OCI-LY1 (cell line): ENCODE measurements around the gene SLC23A2.

ENCODE experiments used
- EZH2 ChIP-seq: fragments of 200-600 bp; sonication (generic), shearing (Covaris generic); IDR thresholded peaks from 2 replicates; pipeline ENCODE4 v1.8.0; 2017; ENCODE audit warnings: borderline replicate concordance, mixed run types, mild to moderate bottlenecking, antibody characterized with exemption, low read length, moderate library complexity, mixed read lengths
- TF ChIP-seq, protein P1 (sequence below): fragments of 200-600 bp; sonication (generic), shearing (Covaris generic); IDR thresholded peaks from 2 replicates; pipeline ENCODE4 v1.5.1; 2017; ENCODE audit warnings: mild to moderate bottlenecking, antibody characterized with exemption, low read length, moderate library complexity, mixed read lengths

DNA sequence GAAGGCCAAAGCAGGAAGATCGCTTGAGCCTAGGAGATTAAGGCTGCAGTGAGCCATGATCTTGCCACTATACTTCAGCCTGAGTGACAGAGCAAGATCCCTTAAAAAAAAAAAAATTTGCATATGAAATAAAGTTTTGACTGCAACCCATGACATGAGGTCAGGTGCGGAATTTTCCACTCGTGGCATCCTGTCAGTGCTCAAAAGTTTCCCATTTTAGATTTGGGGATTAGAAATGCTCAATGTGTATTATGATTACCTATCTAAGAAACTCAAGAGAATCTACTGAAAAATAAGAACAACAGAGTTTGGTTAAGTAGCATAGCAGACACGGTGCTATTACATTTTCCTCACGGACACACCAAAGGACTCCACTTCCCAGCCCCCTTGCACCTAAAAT is 11.7 kb downstream of the SLC23A2 start:
- TF ChIP-seq, protein P1, sequence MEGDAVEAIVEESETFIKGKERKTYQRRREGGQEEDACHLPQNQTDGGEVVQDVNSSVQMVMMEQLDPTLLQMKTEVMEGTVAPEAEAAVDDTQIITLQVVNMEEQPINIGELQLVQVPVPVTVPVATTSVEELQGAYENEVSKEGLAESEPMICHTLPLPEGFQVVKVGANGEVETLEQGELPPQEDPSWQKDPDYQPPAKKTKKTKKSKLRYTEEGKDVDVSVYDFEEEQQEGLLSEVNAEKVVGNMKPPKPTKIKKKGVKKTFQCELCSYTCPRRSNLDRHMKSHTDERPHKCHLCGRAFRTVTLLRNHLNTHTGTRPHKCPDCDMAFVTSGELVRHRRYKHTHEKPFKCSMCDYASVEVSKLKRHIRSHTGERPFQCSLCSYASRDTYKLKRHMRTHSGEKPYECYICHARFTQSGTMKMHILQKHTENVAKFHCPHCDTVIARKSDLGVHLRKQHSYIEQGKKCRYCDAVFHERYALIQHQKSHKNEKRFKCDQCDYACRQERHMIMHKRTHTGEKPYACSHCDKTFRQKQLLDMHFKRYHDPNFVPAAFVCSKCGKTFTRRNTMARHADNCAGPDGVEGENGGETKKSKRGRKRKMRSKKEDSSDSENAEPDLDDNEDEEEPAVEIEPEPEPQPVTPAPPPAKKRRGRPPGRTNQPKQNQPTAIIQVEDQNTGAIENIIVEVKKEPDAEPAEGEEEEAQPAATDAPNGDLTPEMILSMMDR: no peak
- TF ChIP-seq EZH2: no peak
